ENCODE results near the gene CFD.
A peak's percentile ranks its signal among the peaks of the same experiment; 100 is the strongest.
"Not testable (repeated sequence)": the region's sequence is repeated elsewhere in the genome, so short reads cannot be mapped to it uniquely, and the experiment has no call there.

Gene CFD

GRCh38 chr19:889662-890295, 30.3 kb downstream of the CFD start:
- DNase-seq, result no peak

- no peak for DNase-seq
Observed at GRCh38 chr19:890831-891230, 31.4 kb downstream of the CFD start.

- DNase-seq, result not testable (repeated sequence)
Observed at GRCh38 chr19:891421-892200, 32.1 kb downstream of the CFD start.

GRCh38 chr19:892243-892893, 32.9 kb downstream of the CFD start:
- DNase-seq, result no peak

- peak; percentile 90 for DNase-seq
Observed at GRCh38 chr19:892894-893689, 33.6 kb downstream of the CFD start, which contains the start of the genes MED16 and RNU6-9. MED16 (minus strand) TSS chr19:893187; CDS start chr19:891131, 2,056 bp downstream. RNU6-9 (plus strand) TSS chr19:893484.

- no peak for DNase-seq
Observed at GRCh38 chr19:896434-896833, 37.0 kb downstream of the CFD start.

- DNase-seq, result no peak
Observed at GRCh38 chr19:896999-897398, 37.5 kb downstream of the CFD start.

- no peak for DNase-seq
Observed at GRCh38 chr19:897442-898039, 38.1 kb downstream of the CFD start.

GRCh38 chr19:898663-899062, 39.2 kb downstream of the CFD start:
- DNase-seq, result no peak

- DNase-seq, result no peak
Observed at GRCh38 chr19:899336-900042, 40.0 kb downstream of the CFD start.

GRCh38 chr19:900043-900301, 40.5 kb downstream of the CFD start:
- no peak for DNase-seq

GRCh38 chr19:900302-901111, 41.0 kb downstream of the CFD start:
- no peak for DNase-seq

- DNase-seq, result no peak
Observed at GRCh38 chr19:901216-902092, 42.0 kb downstream of the CFD start.

GRCh38 chr19:902093-902370, 42.6 kb downstream of the CFD start:
- DNase-seq, result no peak

- no peak for DNase-seq
Observed at GRCh38 chr19:902446-903226, 43.2 kb downstream of the CFD start.

- DNase-seq, result no peak
Observed at GRCh38 chr19:903266-903797, 43.9 kb downstream of the CFD start.

- DNase-seq, result no peak
Observed at GRCh38 chr19:904545-904944, 45.1 kb downstream of the CFD start.

- DNase-seq, result no peak
Observed at GRCh38 chr19:906480-906879, 47.0 kb downstream of the CFD start.

GRCh38 chr19:907183-907853, 47.9 kb downstream of the CFD start:
- no peak for DNase-seq
